HepG2 (cell line): ENCODE data around the gene YY1. TPM values are rescaled to one million over a fixed set of nuclear protein-coding genes. Genes with fewer than 3 reads are reported as not detected.

Source experiments
- ATAC-seq: fragments of 200-7000 bp; cut with Tn5 transposase; 3 replicates; pipeline ENCODE4 v1.9.1; 2020; ENCODE audit warnings: mild to moderate bottlenecking, moderate library complexity
- BruUV-seq: library from RNA; stranded (reverse); fragments of 400-500 nt; replicated peaks from 2 replicates; lab custom pipeline; 2021; lab: Mats Ljungman, UMichigan
- CTCF ChIA-PET: fragments of 300-600 bp; formaldehyde crosslinking; extraction: SDS; loops from one replicate; lab custom pipeline; 2021; ENCODE audit warnings: low total read pairs, inconsistent platforms, low intra/inter-chr PET ratio; lab: Yijun Ruan, JAX
- POLR2A ChIA-PET: fragments of 350-600 bp; sonication (Branson Sonifier 250); formaldehyde crosslinking; loops from one replicate; lab custom pipeline; 2020; ENCODE audit warnings: antibody characterized with exemption, inconsistent platforms; lab: Yijun Ruan, JAX
- DNase-seq: peaks from one replicate; pipeline ENCODE4 v3.0.0-alpha.2; 2015; ENCODE audit warnings: low spot score
- FAIRE-seq: peaks from 3 replicates; lab custom pipeline; 2011; peaks lifted over from hg19 to GRCh38; lab: Jason Lieb, UNC
- H2AFZ ChIP-seq: one replicate; pipeline ENCODE4 v1.6.1; 2011; ENCODE audit warnings: low read length, inconsistent platforms
- H3K27ac ChIP-seq: fragments of 300-600 bp; 3 replicates; pipeline ENCODE4 v1.8.0; 2011; ENCODE audit warnings: mixed run types, mild to moderate bottlenecking, mixed read lengths, low read length, inconsistent platforms; ENCODE audit not compliant: insufficient read depth; ENCODE audit errors: extremely low read length
- H3K27me3 ChIP-seq, 2 experiments: fragments of 200-600 bp in 1 of 2; 2 replicates in 1 of 2; 3 replicates in 1 of 2; pipeline versions ENCODE4 v1.6.0 to v1.8.0; 2011; ENCODE audit warnings: low read length in 2 of 2, mild to moderate bottlenecking in 2 of 2, moderate library complexity in 2 of 2, inconsistent platforms in 1 of 2; ENCODE audit not compliant: insufficient read depth in 2 of 2, control insufficient read depth in 1 of 2
- H3K36me3 ChIP-seq, 2 experiments: fragments of 200-600 bp in 1 of 2; replicated peaks in 1 of 2; 2 replicates in 1 of 2; 3 replicates in 1 of 2; pipeline versions ENCODE4 v1.5.1 to v1.8.0; 2011; ENCODE audit warnings: low read length in 2 of 2, inconsistent platforms in 1 of 2; ENCODE audit not compliant: insufficient read depth in 2 of 2, control insufficient read depth in 1 of 2
- H3K4me1 ChIP-seq: 2 replicates; pipeline ENCODE4 v1.5.1; 2012; ENCODE audit warnings: low read length, inconsistent platforms; ENCODE audit not compliant: insufficient read depth
- H3K4me2 ChIP-seq: 2 replicates; pipeline ENCODE4 v1.6.0; 2011; ENCODE audit warnings: low read depth, low read length, inconsistent platforms
- H3K4me3 ChIP-seq, 3 experiments: fragments of 200-600 bp in 1 of 3; sonication (generic), shearing (Covaris generic) in 1 of 3; replicated peaks in 1 of 3; 2 replicates each; pipeline ENCODE4 v1.5.1; 2011 to 2016; ENCODE audit warnings: low read length in 3 of 3, inconsistent platforms in 2 of 3, low read depth in 2 of 3, mild to moderate bottlenecking in 2 of 3, control low read depth in 1 of 3, mixed read lengths in 1 of 3; ENCODE audit not compliant: insufficient read depth in 1 of 3
- H3K79me2 ChIP-seq: one replicate; pipeline ENCODE4 v1.6.1; 2011; ENCODE audit warnings: low read length, inconsistent platforms; ENCODE audit not compliant: insufficient read depth
- H3K9ac ChIP-seq: 2 replicates; pipeline ENCODE4 v1.6.0; 2011; ENCODE audit warnings: mild to moderate bottlenecking, low read depth, low read length, inconsistent platforms; ENCODE audit not compliant: insufficient read depth
- H3K9me3 ChIP-seq: 2 replicates; pipeline ENCODE4 v1.5.1; 2012; ENCODE audit warnings: mild to moderate bottlenecking, low read length
- H4K20me1 ChIP-seq: 2 replicates; pipeline ENCODE4 v1.6.0; 2011; ENCODE audit warnings: inconsistent platforms, mild to moderate bottlenecking, low read length, moderate library complexity; ENCODE audit not compliant: insufficient read depth
- AGO2 ChIP-seq: fragments of 200-400 bp; formaldehyde crosslinking; optimal IDR thresholded peaks from 2 replicates; pipeline ENCODE3; 2017; ENCODE audit warnings: mild to moderate bottlenecking, low read depth, low read length, moderate library complexity
- KIAA2018 ChIP-seq: sonication (generic); formaldehyde crosslinking; IDR thresholded peaks from 2 replicates; pipeline ENCODE4 v1.5.0; 2020; ENCODE audit warnings: mild to moderate bottlenecking, missing genetic modification reagents, borderline replicate concordance
- RBM22 ChIP-seq: fragments of 200-400 bp; formaldehyde crosslinking; optimal IDR thresholded peaks from 2 replicates; pipeline ENCODE3; 2017; ENCODE audit warnings: mild to moderate bottlenecking, low read length, moderate library complexity
- TCF7 ChIP-seq: sonication (generic); IDR thresholded peaks from 2 replicates; pipeline ENCODE4 v1.6.1; 2016; ENCODE audit warnings: antibody characterized with exemption, low read depth
- ZNF687 ChIP-seq: sonication (generic); formaldehyde crosslinking; IDR thresholded peaks from 2 replicates; pipeline ENCODE4 v1.5.1; 2020; ENCODE audit warnings: mild to moderate bottlenecking, missing genetic modification reagents, moderate library complexity
- ZNF720 ChIP-seq: sonication (generic); formaldehyde crosslinking; IDR thresholded peaks from 2 replicates; pipeline ENCODE4 v1.4.0; 2020; ENCODE audit warnings: missing genetic modification reagents
- WGBS: methylation state at CpG from one replicate; pipeline ENCODE4 v1.1.6; 2017; ENCODE audit warnings: low lambda C conversion rate; 5-methylcytosine and 5-hydroxymethylcytosine counted together
- in situ Hi-C: cut with HindIII; loops from 2 replicates; pipeline ENCODE4 v1.10.0; 2017; ENCODE audit warnings: low pct_unique_long_range_greater_than_20kb; ENCODE audit not compliant: extremely low pct_ligation_motif_present
- intact Hi-C: fragments of 100-400 bp; cut with micrococcal nuclease; formaldehyde crosslinking; loops from one replicate; pipeline ENCODE4 v1.10.0; 2022; ENCODE audit not compliant: unreplicated experiment
- polyA plus RNA-seq, 8 experiments: library from polyadenylated mRNA; depleted of rRNA in 3 of 8; stranded (reverse) in 7 of 8; unstranded in 1 of 8; fragments of >200 nt; fragmentation: Illumina TruSeq in 4 of 8; extraction: Trizol in 4 of 8; gene quantifications; 2 replicates each; pipeline versions ENCODE4 v1.2.1 to v1.2.3, GENCODE V29; 2011 to 2016; ENCODE audit warnings: low read depth in 4 of 8, missing spikeins in 1 of 8, mixed read lengths in 1 of 8; ENCODE audit not compliant: insufficient read depth in 1 of 8
- total RNA-seq, 5 experiments: library from RNA; depleted of rRNA; stranded (reverse); fragments of >200 nt; fragmentation: Illumina TruSeq; extraction: Trizol; gene quantifications; 2 replicates each; pipeline ENCODE4 v1.2.3, GENCODE V29; 2016; ENCODE audit warnings: low read depth in 1 of 5

Gene YY1
- total and polyA plus RNA-seq, 2 of the 13 experiments (the other 11 are each of a cell fraction or from before 2014, with no cell fraction given): 29.4 to 68.1 TPM

- peaks cover 55% of the 10 kb centered on the region for H3K79me2 ChIP-seq
- no peaks in the 10 kb centered on the region for H3K9me3 ChIP-seq
- no peak overlapping the region for H3K4me2 ChIP-seq
- H3K9ac ChIP-seq: no peak overlapping the region
- H2AFZ ChIP-seq: no peak overlapping the region
- peak; percentile 27 for ATAC-seq
- H3K36me3 ChIP-seq: peaks cover 12 to 39% of the 10 kb centered on the region in 2 experiments
- H3K4me1 ChIP-seq: peaks cover 52% of the 10 kb centered on the region
- 96% methylated on average over 5 of the region's 8 CpGs for WGBS
- BruUV-seq: no TSS peak
- peak overlapping the region; percentile 20 for H3K27ac ChIP-seq
- peak; percentile 28 for TF ChIP-seq ZNF687 (CRISPR knock-in tag)
- TF ChIP-seq TCF7: no peak
- peak; percentile 38 for TF ChIP-seq RBM22
- TF ChIP-seq ZNF720 (CRISPR knock-in tag): no peak
- no peak for TF ChIP-seq KIAA2018 (CRISPR knock-in tag)
- TF ChIP-seq AGO2: peak; percentile 34
- H3K27me3 ChIP-seq: no peaks in the 10 kb centered on the region
- in situ Hi-C loops (no loop called here), intact Hi-C loops (no loop called here)
- H4K20me1 ChIP-seq: peaks cover 27% of the 10 kb centered on the region
- H3K4me3 ChIP-seq: no peak overlapping the region
- DNase-seq: no peak
- ChIA-PET POLR2A (interaction anchor here (1.2 kb wide), 1 partner anchor 30 kb away, joined by 3 read pairs; no protein-coding TSS in a partner anchor), CTCF (no interaction called here)
- no peak for FAIRE-seq
Measured at GRCh38 chr14:100279563-100279962, 40.6 kb downstream of the YY1 start.
